ENCODE results near the gene CYBB.

The CYBB gene

DNA sequence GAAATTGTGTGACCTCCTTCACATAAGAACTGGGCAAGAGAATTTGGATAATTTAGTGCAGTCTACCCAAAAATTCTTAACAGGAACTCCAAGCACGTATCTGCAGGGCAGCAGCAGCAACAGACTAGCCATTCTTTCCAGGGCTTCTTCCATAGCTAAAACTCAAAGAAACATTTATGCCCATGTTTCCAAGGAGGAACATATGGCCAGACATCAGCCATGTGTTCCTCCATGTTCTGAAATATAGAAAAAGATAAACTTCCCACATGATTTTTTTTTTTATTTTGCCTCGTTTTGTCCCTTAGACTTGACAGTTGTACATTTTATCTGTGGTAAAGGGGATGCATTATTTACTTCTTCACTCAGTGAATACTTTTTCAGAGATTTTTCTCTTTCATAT, 27.6 kb upstream of the CYBB start:
- no peak overlapping the region for H3K27ac ChIP-seq
- H3K9me3 ChIP-seq: no peaks in the 10 kb centered on the region
- TF ChIP-seq, protein P1, sequence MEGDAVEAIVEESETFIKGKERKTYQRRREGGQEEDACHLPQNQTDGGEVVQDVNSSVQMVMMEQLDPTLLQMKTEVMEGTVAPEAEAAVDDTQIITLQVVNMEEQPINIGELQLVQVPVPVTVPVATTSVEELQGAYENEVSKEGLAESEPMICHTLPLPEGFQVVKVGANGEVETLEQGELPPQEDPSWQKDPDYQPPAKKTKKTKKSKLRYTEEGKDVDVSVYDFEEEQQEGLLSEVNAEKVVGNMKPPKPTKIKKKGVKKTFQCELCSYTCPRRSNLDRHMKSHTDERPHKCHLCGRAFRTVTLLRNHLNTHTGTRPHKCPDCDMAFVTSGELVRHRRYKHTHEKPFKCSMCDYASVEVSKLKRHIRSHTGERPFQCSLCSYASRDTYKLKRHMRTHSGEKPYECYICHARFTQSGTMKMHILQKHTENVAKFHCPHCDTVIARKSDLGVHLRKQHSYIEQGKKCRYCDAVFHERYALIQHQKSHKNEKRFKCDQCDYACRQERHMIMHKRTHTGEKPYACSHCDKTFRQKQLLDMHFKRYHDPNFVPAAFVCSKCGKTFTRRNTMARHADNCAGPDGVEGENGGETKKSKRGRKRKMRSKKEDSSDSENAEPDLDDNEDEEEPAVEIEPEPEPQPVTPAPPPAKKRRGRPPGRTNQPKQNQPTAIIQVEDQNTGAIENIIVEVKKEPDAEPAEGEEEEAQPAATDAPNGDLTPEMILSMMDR (IDR thresholded peaks at IDR 0.05): no peak
- H3K36me3 ChIP-seq: no peaks in the 10 kb centered on the region
- no peak for DNase-seq
- intact Hi-C loops (cut with DNase I; ENCODE audit: low total_unique reads): no loop called here
- no peaks in the 10 kb centered on the region for H3K4me1 ChIP-seq
- H3K27me3 ChIP-seq: no peaks in the 10 kb centered on the region
- H3K4me3 ChIP-seq: no peak overlapping the region

DNA sequence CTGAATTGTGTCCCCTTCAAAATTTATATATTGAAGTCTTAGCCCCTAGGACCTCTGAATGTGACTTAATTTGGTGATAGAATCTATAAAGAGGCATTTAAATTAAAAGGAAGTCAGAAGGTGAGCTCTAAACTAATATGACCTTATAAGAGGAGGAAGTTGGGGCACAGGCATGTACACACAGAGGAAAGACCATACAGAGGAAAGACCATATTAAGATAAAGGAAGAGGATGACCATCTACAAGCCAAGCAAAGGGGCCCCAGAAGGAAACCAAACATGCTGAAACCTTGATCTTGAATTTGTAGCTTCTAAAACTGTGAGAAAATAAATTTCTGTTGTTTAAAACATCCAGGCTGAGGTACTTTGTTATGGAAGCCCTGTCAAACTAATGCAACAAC, 26.9 kb upstream of the CYBB start:
- no peak overlapping the region for H3K4me3 ChIP-seq
- H3K27me3 ChIP-seq: no peaks in the 10 kb centered on the region
- intact Hi-C loops (cut with DNase I; ENCODE audit: low total_unique reads): no loop called here
- no peaks in the 10 kb centered on the region for H3K9me3 ChIP-seq
- no peaks in the 10 kb centered on the region for H3K36me3 ChIP-seq
- H3K27ac ChIP-seq: no peak overlapping the region
- no peak for DNase-seq
- H3K4me1 ChIP-seq: no peaks in the 10 kb centered on the region
- TF ChIP-seq, protein P1 (IDR thresholded peaks at IDR 0.05): no peak

DNA sequence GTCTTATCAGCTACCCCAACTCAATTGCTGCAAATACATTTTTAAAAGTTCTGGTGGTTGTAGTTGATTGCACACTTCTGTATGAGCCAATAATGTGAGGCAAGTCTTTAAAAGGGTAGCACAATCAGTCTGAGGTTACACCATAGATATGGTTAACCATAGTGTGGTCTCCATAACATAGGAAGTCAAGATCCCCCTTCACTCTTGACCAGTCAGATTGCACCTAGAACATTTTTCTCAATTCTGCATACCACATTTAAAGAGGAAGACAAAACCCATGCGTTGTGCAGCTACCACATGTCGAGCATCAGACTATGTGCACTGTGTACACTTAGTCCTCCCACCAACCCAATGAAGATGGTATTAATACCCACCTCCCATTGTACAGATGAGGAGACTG, 26.5 kb upstream of the CYBB start:
- no peak overlapping the region for H3K27ac ChIP-seq
- H3K4me1 ChIP-seq: no peaks in the 10 kb centered on the region
- no peak for DNase-seq
- H3K36me3 ChIP-seq: no peaks in the 10 kb centered on the region
- no peaks in the 10 kb centered on the region for H3K9me3 ChIP-seq
- TF ChIP-seq, protein P1 (IDR thresholded peaks at IDR 0.05): no peak
- intact Hi-C loops (cut with DNase I; ENCODE audit: low total_unique reads): no loop called here
- no peak overlapping the region for H3K4me3 ChIP-seq
- no peaks in the 10 kb centered on the region for H3K27me3 ChIP-seq

DNA sequence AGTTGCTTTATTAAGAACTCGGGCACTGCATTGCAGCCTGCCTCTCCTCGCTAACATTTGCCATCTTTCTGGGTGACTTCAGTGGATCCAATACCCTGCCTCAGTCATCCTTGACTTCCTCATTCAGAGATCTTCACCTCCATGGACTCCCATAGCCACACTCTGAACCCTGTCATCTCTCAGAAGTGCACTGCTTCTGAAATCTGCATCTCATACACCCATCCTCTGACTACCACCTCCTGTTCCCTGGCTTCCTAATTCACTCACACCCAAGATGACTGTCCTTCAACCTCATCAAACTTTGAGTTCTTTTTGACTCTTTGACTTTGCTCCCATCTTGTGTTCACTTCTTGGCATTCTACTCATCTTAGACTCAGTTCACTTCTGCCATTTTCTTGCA, 25.3 kb upstream of the CYBB start:
- no peaks in the 10 kb centered on the region for H3K9me3 ChIP-seq
- TF ChIP-seq, protein P1 (IDR thresholded peaks at IDR 0.05): no peak
- no peaks in the 10 kb centered on the region for H3K27me3 ChIP-seq
- no peaks in the 10 kb centered on the region for H3K4me1 ChIP-seq
- H3K27ac ChIP-seq: no peak overlapping the region
- H3K4me3 ChIP-seq: no peak overlapping the region
- H3K36me3 ChIP-seq: no peaks in the 10 kb centered on the region
- DNase-seq: no peak
- intact Hi-C loops (cut with DNase I; ENCODE audit: low total_unique reads): no loop called here

DNA sequence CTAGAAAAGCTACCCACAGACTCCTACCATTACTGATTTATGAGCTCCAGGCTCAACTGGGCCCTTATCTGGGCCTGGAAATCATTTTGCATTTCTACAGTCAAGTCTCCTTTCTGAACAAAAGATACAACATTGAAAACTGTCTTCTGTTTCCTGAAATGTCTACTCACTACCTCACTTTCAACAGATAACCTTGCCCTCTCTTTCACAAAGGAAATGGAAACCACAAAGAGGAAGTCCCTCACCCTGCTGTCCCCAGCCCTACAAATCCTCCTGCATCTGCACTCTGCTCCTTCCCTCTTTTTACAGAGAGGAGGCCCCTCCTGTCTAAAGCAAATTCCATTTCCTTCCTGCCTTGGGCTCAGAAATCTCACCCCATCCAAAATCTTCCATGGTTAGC, 24.8 kb upstream of the CYBB start:
- Histone ChIP-seq H3K4me1 (no peaks in the 10 kb centered on the region), H3K27ac (no peak overlapping the region), H3K27me3 (no peaks in the 10 kb centered on the region), H3K36me3 (no peaks in the 10 kb centered on the region), H3K4me3 (no peak overlapping the region), H3K9me3 (no peaks in the 10 kb centered on the region)
- intact Hi-C loops (cut with DNase I; ENCODE audit: low total_unique reads): no loop called here
- TF ChIP-seq, protein P1 (IDR thresholded peaks at IDR 0.05): no peak
- DNase-seq: no peak

DNA sequence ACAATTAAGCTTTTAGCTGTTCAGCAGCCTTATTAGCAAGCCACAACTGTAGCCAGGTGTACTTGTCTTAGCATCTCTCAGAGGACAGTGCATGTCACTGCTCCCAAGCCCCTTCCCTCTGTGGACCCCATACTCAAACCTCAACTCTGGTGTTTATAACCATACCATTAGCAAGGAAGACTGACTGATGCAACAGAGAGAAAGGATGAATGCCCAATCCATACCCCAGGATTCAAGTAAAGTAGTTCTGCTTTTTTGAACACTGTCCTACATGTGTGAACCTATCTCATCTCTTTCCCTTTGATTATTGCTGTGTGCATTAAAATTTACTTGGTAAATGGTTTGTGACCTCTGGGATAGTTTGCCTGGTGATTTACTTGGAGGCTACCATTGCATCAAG, 22.8 kb upstream of the CYBB start:
- TF ChIP-seq, protein P1 (IDR thresholded peaks at IDR 0.05): no peak
- Histone ChIP-seq H3K9me3 (no peaks in the 10 kb centered on the region), H3K27me3 (no peaks in the 10 kb centered on the region), H3K36me3 (no peaks in the 10 kb centered on the region), H3K27ac (no peak overlapping the region), H3K4me1 (no peaks in the 10 kb centered on the region), H3K4me3 (no peak overlapping the region)
- intact Hi-C loops (cut with DNase I; ENCODE audit: low total_unique reads): no loop called here
- no peak for DNase-seq
